Prostate gland (tissue), 2 donors: ENCODE data around the gene SND1.

ENCODE experiments used
- CTCF ChIP-seq, 4 experiments: fragments of 200-600 bp in 2 of 4; fragments of 450-650 bp in 2 of 4; sonication (generic) in 2 of 4; IDR thresholded peaks; 1 replicate in 3 of 4; 2 replicates in 1 of 4; pipeline ENCODE4 v1.5.1; 2016 to 2019; ENCODE audit warnings: antibody characterized with exemption in 4 of 4, mild to moderate bottlenecking in 2 of 4, moderate library complexity in 2 of 4
- POLR2A ChIP-seq: fragments of 450-650 bp; IDR thresholded peaks from one replicate; pipeline ENCODE4 v1.6.1; 2016; ENCODE audit warnings: antibody characterized with exemption, mild to moderate bottlenecking

- TF ChIP-seq CTCF (IDR thresholded peaks at IDR 0.05) (no peak), POLR2A (no peak)
Observed at GRCh38 chr7:128106821-128107220, 454.8 kb downstream of the SND1 start.
